ENCODE measurements around the gene ASCC2. TPM values are rescaled to one million over a fixed set of nuclear protein-coding genes. Genes with fewer than 3 reads are reported as not detected.

Gene ASCC2
- total RNA-seq, 4 donors from 2014 or later, result 26.4 to 45.2 (median 35.6) TPM

DNA sequence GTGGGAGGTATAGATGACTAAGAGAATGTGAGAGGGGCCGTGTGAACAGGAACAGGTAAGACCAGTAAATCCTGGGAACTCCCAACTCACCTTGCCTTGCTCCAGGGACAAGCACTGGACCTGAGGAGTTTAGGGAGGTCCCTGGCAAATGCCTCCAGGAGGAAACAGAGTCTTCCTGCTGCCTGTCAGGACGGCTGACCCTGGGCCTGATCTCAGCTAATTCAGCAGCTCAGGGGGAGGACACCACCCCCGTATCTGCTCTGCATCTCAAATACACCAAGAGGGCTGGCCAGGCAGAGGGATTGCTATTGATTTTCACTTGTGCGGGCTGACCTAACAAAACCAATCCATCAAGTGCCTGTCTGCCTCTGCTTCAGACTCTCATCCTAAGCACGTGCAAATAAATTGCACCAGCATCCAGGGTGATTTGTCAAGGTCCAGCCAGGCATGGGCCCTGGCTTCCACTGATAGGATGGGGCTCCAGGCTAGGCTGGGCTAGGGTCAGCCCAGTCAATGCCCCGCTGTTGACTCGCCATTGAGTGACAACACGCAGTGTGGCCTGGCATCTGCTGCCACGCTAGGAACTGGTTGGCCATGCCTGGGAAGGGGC, 50.6 kb downstream of the ASCC2 start:
- peaks cover 4 to 6% of the 10 kb centered on the region in 2 donors for H3K4me1 ChIP-seq
- no peaks in the 10 kb centered on the region for H3K9me3 ChIP-seq
- no peaks in the 10 kb centered on the region for H3K27me3 ChIP-seq
- DNase-seq, result no peak
- in situ Hi-C loops (cut with MboI; ENCODE audit: low sequenced_read_pairs in 4 of 4) (no loop called here), intact Hi-C loops (cut with DNase I; ENCODE audit: low total_unique reads) (no loop called here)
- no peak overlapping the region for H3K27ac ChIP-seq
- no peak for TF ChIP-seq POLR2A (IDR thresholded peaks at IDR 0.05)
- TF ChIP-seq, protein P1, sequence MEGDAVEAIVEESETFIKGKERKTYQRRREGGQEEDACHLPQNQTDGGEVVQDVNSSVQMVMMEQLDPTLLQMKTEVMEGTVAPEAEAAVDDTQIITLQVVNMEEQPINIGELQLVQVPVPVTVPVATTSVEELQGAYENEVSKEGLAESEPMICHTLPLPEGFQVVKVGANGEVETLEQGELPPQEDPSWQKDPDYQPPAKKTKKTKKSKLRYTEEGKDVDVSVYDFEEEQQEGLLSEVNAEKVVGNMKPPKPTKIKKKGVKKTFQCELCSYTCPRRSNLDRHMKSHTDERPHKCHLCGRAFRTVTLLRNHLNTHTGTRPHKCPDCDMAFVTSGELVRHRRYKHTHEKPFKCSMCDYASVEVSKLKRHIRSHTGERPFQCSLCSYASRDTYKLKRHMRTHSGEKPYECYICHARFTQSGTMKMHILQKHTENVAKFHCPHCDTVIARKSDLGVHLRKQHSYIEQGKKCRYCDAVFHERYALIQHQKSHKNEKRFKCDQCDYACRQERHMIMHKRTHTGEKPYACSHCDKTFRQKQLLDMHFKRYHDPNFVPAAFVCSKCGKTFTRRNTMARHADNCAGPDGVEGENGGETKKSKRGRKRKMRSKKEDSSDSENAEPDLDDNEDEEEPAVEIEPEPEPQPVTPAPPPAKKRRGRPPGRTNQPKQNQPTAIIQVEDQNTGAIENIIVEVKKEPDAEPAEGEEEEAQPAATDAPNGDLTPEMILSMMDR (IDR thresholded peaks at IDR 0.05 in 4 of 5, conservative IDR thresholded peaks at IDR 0.05 in 1 of 5), result no peak
- no peak overlapping the region for H3K4me3 ChIP-seq
- ATAC-seq, result no peak
- H3K36me3 ChIP-seq, result peaks cover 0 to 62% of the 10 kb centered on the region in 2 donors

DNA sequence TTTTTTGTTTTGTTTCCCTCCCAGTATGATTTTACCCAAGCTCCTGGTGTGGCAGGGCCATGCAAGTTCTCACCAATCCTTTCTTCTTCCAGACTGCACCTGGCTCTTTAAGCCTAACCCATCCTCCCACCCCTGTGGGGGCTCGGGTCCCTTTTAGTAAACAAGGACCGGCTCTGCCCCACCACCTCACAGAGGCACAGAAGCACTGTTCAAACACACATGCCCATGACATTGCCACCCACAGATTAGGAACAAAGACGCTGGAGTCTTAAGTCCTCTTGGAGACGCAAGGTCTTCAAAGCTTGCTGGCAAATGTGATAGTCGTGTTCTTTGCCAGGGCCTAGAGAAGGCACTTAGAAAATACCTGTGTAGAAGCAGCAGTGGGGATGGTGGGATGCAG, 52.0 kb downstream of the ASCC2 start:
- ATAC-seq, result no peak
- Histone ChIP-seq H3K4me3 (no peak overlapping the region), H3K27me3 (no peaks in the 10 kb centered on the region), H3K4me1 (peaks cover 19 to 20% of the 10 kb centered on the region in 2 donors), H3K9me3 (no peaks in the 10 kb centered on the region), H3K27ac (no peak overlapping the region), H3K36me3 (peaks cover 0 to 47% of the 10 kb centered on the region in 2 donors)
- intact Hi-C loops (cut with DNase I; ENCODE audit: low total_unique reads), result no loop called here
- in situ Hi-C loops (cut with MboI; ENCODE audit: low sequenced_read_pairs in 4 of 4), result no loop called here
- TF ChIP-seq, protein P1 (IDR thresholded peaks at IDR 0.05 in 4 of 5, conservative IDR thresholded peaks at IDR 0.05 in 1 of 5), result no peak
- no peak for TF ChIP-seq POLR2A (IDR thresholded peaks at IDR 0.05)
- DNase-seq, result no peak

DNA sequence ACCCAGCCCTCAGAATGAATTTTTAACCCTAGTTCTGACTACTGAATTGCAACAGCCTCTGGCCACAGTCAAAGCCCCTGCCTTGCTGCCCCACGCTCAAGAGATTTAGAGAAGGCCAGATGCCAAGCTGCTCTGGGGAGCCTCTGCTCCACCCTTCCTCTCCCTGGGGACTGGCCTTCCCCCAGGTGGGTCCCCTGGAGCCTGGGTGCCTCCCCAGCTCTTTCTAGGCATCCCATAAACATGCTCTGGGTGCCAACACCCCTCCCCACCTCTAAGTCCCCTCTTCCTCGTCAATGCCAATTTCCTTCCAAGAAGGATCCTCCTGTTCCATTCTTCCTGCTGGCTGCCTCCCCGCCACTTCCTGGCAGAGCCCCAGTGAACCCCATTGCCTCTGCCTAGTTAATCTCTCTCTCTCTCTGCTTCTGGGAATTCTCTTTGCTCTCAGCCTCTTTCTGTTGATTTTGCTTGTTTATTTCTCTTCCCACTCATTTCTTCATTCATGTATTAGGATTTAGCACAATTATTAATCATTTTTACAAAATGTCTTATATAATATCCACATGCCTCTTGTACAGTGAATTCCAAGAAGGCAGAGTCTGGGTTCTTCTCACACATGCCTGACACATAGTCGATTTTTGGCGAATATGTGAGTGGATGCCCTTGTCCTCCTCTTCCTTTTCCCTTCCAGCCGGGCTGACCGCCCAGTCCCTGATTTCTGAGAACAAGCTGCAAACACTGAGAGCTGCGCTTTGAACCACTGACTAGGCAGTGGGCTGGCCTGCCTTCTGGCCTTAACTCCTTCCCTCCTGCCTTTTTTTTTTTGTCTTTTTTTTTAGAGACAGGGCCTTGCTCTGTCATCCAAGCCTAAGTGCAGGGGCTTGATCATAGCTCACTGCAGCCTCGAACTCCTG, 53.4 kb downstream of the ASCC2 start:
- Histone ChIP-seq H3K4me3 (no peak overlapping the region), H3K27me3 (no peaks in the 10 kb centered on the region), H3K9me3 (no peaks in the 10 kb centered on the region), H3K4me1 (peaks cover 28 to 30% of the 10 kb centered on the region in 2 donors), H3K27ac (peak overlapping the region in 2 of 4 donors; percentile 8 to 16), H3K36me3 (peaks cover 0 to 34% of the 10 kb centered on the region in 2 donors)
- TF ChIP-seq, protein P1 (IDR thresholded peaks at IDR 0.05 in 4 of 5, conservative IDR thresholded peaks at IDR 0.05 in 1 of 5), result no peak
- no peak for TF ChIP-seq POLR2A (IDR thresholded peaks at IDR 0.05)
- in situ Hi-C loops (cut with MboI; ENCODE audit: low sequenced_read_pairs in 4 of 4), result no loop called here
- intact Hi-C loops (cut with DNase I; ENCODE audit: low total_unique reads), result no loop called here
- no peak for DNase-seq
- no peak for ATAC-seq

DNA sequence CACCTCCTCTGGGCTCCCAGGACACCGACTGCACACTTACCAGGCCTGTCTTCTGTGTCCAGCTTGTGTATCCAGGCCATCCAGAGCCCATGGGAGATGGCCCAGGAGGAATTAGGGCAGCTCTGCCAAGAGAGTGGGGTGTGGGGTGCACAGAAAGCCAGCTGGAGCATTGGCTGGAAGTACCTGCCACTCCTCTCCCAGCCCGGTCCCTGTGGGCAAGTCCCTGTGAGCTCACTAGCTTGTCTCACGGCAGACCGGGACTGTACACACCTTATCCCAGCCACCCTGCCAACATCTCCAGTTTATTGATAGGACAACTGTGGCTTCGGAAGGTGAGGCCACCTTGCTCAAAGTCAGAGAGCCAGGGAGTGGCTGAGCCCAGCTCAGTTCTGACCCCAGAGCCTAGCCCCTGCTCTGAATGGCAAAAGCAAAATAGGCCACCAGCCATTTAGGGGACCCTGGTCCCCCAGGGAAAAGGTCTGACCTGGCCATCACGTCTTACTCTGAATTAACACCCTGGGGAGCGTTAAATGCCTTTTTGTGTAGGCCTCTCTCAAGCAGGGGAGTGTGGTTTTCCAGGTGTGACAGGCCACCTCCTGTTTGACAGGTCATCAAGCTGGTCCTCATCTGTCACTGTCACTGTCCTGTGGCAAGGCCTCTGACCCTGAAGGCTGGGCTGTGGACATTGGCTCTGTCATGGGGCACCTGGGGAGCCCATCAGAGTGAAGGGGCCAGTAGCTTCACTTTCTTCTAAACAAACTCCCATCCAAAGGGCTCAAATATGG, 55.8 kb downstream of the ASCC2 start:
- peak overlapping the region; percentile 81 to 90 (median 87) for H3K27ac ChIP-seq
- peaks cover 39 to 42% of the 10 kb centered on the region in 2 donors for H3K4me1 ChIP-seq

More for the DNA sequence above, 55.8 kb downstream of the ASCC2 start:
- DNase-seq, result peak; percentile 68 to 84
- in situ Hi-C loops (cut with MboI; ENCODE audit: low sequenced_read_pairs in 4 of 4) (no loop called here), intact Hi-C loops (cut with DNase I; ENCODE audit: low total_unique reads) (no loop called here)
- TF ChIP-seq, protein P1 (IDR thresholded peaks at IDR 0.05 in 4 of 5, conservative IDR thresholded peaks at IDR 0.05 in 1 of 5), result no peak
- no peak for TF ChIP-seq POLR2A (IDR thresholded peaks at IDR 0.05)
- ATAC-seq, result peak; percentile 43 to 65
- H3K9me3 ChIP-seq, result no peaks in the 10 kb centered on the region
- H3K36me3 ChIP-seq, result peaks cover 0 to 10% of the 10 kb centered on the region in 2 donors
- no peaks in the 10 kb centered on the region for H3K27me3 ChIP-seq
- no peak overlapping the region for H3K4me3 ChIP-seq

Data from gastrocnemius medialis (tissue), 4 donors.